Trophoblast cell (in vitro differentiated cells and primary cell): Measurements from ENCODE around the gene AARS2.

Experiments
- DNase-seq, 2 donors: peaks; one replicate each; pipeline ENCODE4 v3.0.0-alpha.2; 2016
- H2AFZ ChIP-seq: 2 replicates; pipeline ENCODE4 v1.6.1; 2013; ENCODE audit warnings: low read length, moderate library complexity, mild to moderate bottlenecking; ENCODE audit not compliant: insufficient read depth, poor library complexity
- H2AK5ac ChIP-seq: 2 replicates; pipeline ENCODE4 v1.6.1; 2013; ENCODE audit warnings: mild to moderate bottlenecking, low read length
- H2BK120ac ChIP-seq: 2 replicates; pipeline ENCODE4 v1.6.1; 2013; ENCODE audit warnings: low read length, mild to moderate bottlenecking, moderate library complexity; ENCODE audit not compliant: insufficient read depth, poor library complexity
- H2BK12ac ChIP-seq: 2 replicates; pipeline ENCODE4 v1.6.1; 2013; ENCODE audit warnings: mild to moderate bottlenecking, low read length, moderate library complexity
- H2BK5ac ChIP-seq: 2 replicates; pipeline ENCODE4 v1.6.1; 2013; ENCODE audit warnings: low read length, low read depth, moderate library complexity, mild to moderate bottlenecking; ENCODE audit not compliant: poor library complexity
- H3K14ac ChIP-seq: 2 replicates; pipeline ENCODE4 v1.6.1; 2013; ENCODE audit warnings: mild to moderate bottlenecking, low read length
- H3K18ac ChIP-seq: 2 replicates; pipeline ENCODE4 v1.6.1; 2013; ENCODE audit warnings: mild to moderate bottlenecking, low read length
- H3K23ac ChIP-seq: 2 replicates; pipeline ENCODE4 v1.6.1; 2013; ENCODE audit warnings: low read length
- H3K27ac ChIP-seq: 2 replicates; pipeline ENCODE4 v1.5.1; 2013; ENCODE audit warnings: low read depth, mild to moderate bottlenecking, inconsistent platforms, low read length, moderate library complexity
- H3K27me3 ChIP-seq: 2 replicates; pipeline ENCODE4 v1.6.1; 2013; ENCODE audit warnings: inconsistent platforms, mild to moderate bottlenecking, low read length, moderate library complexity; ENCODE audit not compliant: insufficient read depth
- H3K36me3 ChIP-seq, 2 experiments: 1 replicate in 1 of 2; 2 replicates in 1 of 2; pipeline ENCODE4 v1.6.1; 2013; ENCODE audit warnings: low read length in 2 of 2, mild to moderate bottlenecking in 2 of 2, moderate library complexity in 1 of 2; ENCODE audit not compliant: insufficient read depth in 2 of 2, control insufficient read depth in 1 of 2
- H3K4ac ChIP-seq: 2 replicates; pipeline ENCODE4 v1.6.1; 2013; ENCODE audit warnings: low read depth, mild to moderate bottlenecking, low read length, moderate library complexity
- H3K4me1 ChIP-seq, 2 experiments: 1 replicate in 1 of 2; 2 replicates in 1 of 2; pipeline ENCODE4 v1.6.1; 2013; ENCODE audit warnings: low read length in 2 of 2, mild to moderate bottlenecking in 2 of 2, moderate library complexity in 1 of 2; ENCODE audit not compliant: insufficient read depth in 2 of 2, control insufficient read depth in 1 of 2
- H3K4me2 ChIP-seq: 2 replicates; pipeline ENCODE4 v1.6.1; 2013; ENCODE audit warnings: inconsistent platforms, mild to moderate bottlenecking, low read length, moderate library complexity
- H3K4me3 ChIP-seq: 2 replicates; pipeline ENCODE4 v1.5.1; 2013; ENCODE audit warnings: mild to moderate bottlenecking, low read depth, low read length, inconsistent platforms
- H3K79me1 ChIP-seq: one replicate; pipeline ENCODE4 v1.6.1; 2013; ENCODE audit warnings: low read length
- H3K79me2 ChIP-seq: 2 replicates; pipeline ENCODE4 v1.6.1; 2013; ENCODE audit warnings: low read length, mild to moderate bottlenecking; ENCODE audit not compliant: control insufficient read depth, insufficient read depth, poor library complexity
- H3K9ac ChIP-seq: 2 replicates; pipeline ENCODE4 v1.6.1; 2013; ENCODE audit warnings: mild to moderate bottlenecking, low read length
- H3K9me3 ChIP-seq: 2 replicates; pipeline ENCODE4 v1.6.1; 2013; ENCODE audit warnings: low read depth, mild to moderate bottlenecking, control low read depth, inconsistent platforms, low read length; ENCODE audit not compliant: insufficient read depth
- H4K12ac ChIP-seq: 2 replicates; pipeline ENCODE4 v1.6.1; 2013; ENCODE audit warnings: low read depth, mild to moderate bottlenecking, low read length, moderate library complexity
- H4K8ac ChIP-seq: 2 replicates; pipeline ENCODE4 v1.6.1; 2013; ENCODE audit warnings: low read depth, mild to moderate bottlenecking, low read length, moderate library complexity
- H4K91ac ChIP-seq: one replicate; pipeline ENCODE4 v1.6.1; 2013; ENCODE audit warnings: low read depth, mild to moderate bottlenecking, low read length, moderate library complexity
- WGBS: extraction: QIAGEN DNeasy Blood & Tissue Kit; methylation state at CpG from one replicate; pipeline ENCODE4 v1.1.7; 2013; ENCODE audit warnings: missing lambda C conversion rate; ENCODE audit not compliant: insufficient read length, insufficient coverage; ENCODE audit errors: extremely low coverage; 5-methylcytosine and 5-hydroxymethylcytosine counted together

The AARS2 gene

DNA sequence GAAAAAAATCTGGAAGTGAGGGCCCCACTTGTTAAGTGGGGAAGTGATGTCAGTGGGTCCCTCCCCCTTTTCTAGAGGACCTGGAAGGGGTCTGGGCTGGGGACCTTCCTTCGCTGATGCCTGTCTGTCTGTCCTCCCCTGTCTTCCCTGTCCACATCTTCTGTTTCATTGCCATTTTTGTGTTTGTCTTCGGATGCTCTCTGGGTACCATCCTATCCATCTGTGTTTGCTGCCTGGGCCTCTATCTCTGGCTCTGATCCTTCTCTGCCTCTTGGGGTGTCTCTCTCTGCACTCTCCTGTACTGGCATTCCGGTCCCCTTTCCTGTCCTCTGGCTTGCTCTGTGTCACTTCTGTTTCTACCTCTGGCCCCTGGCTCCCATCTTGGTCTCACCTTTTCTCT lies 40.6 kb downstream of the AARS2 start:
- Histone ChIP-seq H2AK5ac (no peak overlapping the region), H4K8ac (no peak overlapping the region), H2AFZ (no peak overlapping the region), H4K91ac (no peak overlapping the region), H2BK5ac (no peak overlapping the region), H2BK120ac (no peak overlapping the region), H3K4ac (no peak overlapping the region), H3K9ac (no peak overlapping the region), H3K79me1 (no peaks in the 10 kb centered on the region), H3K9me3 (no peaks in the 10 kb centered on the region), H3K27ac (no peak overlapping the region), H3K4me1 (no peaks in the 10 kb centered on the region), H3K79me2 (no peaks in the 10 kb centered on the region), H3K14ac (no peak overlapping the region), H3K23ac (no peak overlapping the region), H3K4me2 (no peak overlapping the region), H2BK12ac (no peak overlapping the region), H3K18ac (no peak overlapping the region), H3K36me3 (no peaks in the 10 kb centered on the region), H3K4me3 (no peak overlapping the region), H3K27me3 (peaks cover 29% of the 10 kb centered on the region), H4K12ac (no peak overlapping the region)
- DNase-seq, result no peak
- WGBS, result no CpG with 5 or more reads among the region's 3 CpGs

DNA sequence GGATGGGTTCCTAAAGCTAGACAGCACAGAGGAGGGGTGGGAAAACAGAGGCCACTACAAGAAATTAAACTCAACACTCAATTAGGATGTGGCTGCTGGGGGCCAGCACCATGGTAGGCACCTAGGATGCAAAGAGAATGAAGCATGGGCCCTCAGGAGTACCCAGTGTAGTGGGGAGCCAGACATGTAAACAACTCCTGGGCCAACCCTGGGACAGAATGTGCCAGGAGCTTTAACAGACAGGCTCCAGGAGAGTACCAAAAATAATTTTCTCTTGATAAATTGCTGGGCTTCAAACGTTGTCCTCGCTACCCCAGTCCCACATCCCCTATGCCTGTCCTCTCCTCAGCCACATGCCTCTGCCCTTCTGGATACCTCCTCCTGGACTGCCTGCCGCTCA lies 41.2 kb downstream of the AARS2 start:
- H3K4ac ChIP-seq, result no peak overlapping the region
- H2AFZ ChIP-seq, result no peak overlapping the region
- H3K4me1 ChIP-seq, result no peaks in the 10 kb centered on the region
- no peak overlapping the region for H3K4me3 ChIP-seq
- no peak overlapping the region for H2BK120ac ChIP-seq
- no peaks in the 10 kb centered on the region for H3K79me2 ChIP-seq
- H4K91ac ChIP-seq, result no peak overlapping the region
- H3K23ac ChIP-seq, result no peak overlapping the region
- DNase-seq, result no peak
- no peak overlapping the region for H4K12ac ChIP-seq
- no peak overlapping the region for H4K8ac ChIP-seq
- H3K27me3 ChIP-seq, result peaks cover 29% of the 10 kb centered on the region
- H3K18ac ChIP-seq, result no peak overlapping the region
- no CpG with 5 or more reads among the region's 3 CpGs for WGBS
- H3K79me1 ChIP-seq, result no peaks in the 10 kb centered on the region
- H3K27ac ChIP-seq, result no peak overlapping the region
- H3K14ac ChIP-seq, result no peak overlapping the region
- H3K9me3 ChIP-seq, result no peaks in the 10 kb centered on the region
- H3K4me2 ChIP-seq, result no peak overlapping the region
- no peak overlapping the region for H2BK12ac ChIP-seq
- no peaks in the 10 kb centered on the region for H3K36me3 ChIP-seq
- H3K9ac ChIP-seq, result no peak overlapping the region
- H2AK5ac ChIP-seq, result no peak overlapping the region
- no peak overlapping the region for H2BK5ac ChIP-seq

DNA sequence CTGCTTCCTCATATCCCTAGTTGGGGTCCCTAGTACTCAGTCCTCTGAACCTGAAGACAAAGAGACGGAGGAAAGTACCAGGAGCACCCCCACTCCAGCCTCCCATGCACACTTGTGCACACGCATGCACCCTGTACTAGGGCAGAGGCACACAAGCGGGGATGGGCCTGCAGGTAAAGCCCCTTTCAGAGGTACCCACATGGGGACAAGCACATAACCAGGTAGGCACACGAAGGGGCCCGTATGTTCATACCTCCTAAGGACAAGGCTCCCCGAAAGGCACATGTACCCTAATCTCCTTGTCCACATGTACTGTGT lies 41.8 kb downstream of the AARS2 start:
- WGBS, result no CpG with 5 or more reads among the region's 6 CpGs
- Histone ChIP-seq H3K36me3 (no peaks in the 10 kb centered on the region), H3K4me3 (no peak overlapping the region), H3K79me1 (no peaks in the 10 kb centered on the region), H3K27me3 (peaks cover 29% of the 10 kb centered on the region), H3K9ac (no peak overlapping the region), H3K18ac (no peak overlapping the region), H2BK120ac (no peak overlapping the region), H3K14ac (no peak overlapping the region), H3K79me2 (no peaks in the 10 kb centered on the region), H4K12ac (no peak overlapping the region), H3K4me1 (no peaks in the 10 kb centered on the region), H2AFZ (no peak overlapping the region), H2BK5ac (no peak overlapping the region), H2AK5ac (no peak overlapping the region), H4K91ac (no peak overlapping the region), H2BK12ac (no peak overlapping the region), H3K9me3 (no peaks in the 10 kb centered on the region), H3K23ac (no peak overlapping the region), H3K4me2 (no peak overlapping the region), H3K27ac (no peak overlapping the region), H3K4ac (no peak overlapping the region), H4K8ac (no peak overlapping the region)
- no peak for DNase-seq

DNA sequence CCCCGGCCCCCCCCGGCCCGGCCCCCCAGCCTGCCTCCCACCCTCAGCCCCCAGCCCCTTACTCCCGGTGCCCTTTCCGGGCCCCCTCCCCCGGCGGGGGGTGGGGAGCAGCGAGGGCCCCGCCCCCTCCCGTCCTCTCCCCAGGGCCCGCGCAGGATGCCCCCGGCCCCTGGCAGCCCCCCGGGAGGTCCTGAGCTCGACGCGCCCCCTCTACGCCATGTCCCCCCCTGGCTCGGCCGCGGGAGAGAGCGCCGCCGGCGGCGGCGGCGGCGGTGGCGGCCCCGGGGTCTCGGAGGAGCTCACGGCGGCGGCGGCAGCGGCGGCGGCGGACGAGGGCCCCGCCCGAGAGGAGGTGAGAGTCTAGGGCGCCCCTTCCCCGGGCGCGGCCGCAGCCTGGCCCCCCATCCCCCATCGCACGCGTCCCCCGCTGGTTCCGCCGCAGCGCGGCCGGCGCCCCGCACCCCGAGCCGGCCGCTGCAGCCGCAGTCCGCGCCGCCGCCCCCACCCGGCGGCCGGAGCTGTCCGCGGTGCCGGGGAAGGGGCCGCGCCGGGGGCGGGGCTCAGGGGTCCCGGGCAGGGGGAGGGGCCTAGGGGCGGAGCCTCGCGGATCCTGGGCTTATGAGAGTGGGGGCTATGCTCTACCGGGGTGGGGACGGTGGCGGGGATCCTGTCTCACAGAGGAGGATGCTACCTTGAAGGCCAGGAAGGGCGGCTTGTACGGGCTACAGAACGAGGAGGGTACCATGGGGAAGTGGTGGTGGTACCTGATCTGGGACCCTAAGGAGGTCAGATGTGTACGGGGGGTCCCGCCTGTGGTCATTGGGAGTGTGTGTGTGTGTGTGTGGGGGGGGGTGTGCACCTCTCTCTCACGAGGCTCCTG lies 42.4 kb downstream of the AARS2 start:
- H3K4me3 ChIP-seq, result peak overlapping the region; percentile 58
- WGBS, result no CpG with 5 or more reads among the region's 90 CpGs
- H2BK12ac ChIP-seq, result no peak overlapping the region
- no peak overlapping the region for H3K23ac ChIP-seq
- H2AK5ac ChIP-seq, result no peak overlapping the region
- H3K27me3 ChIP-seq, result peaks cover 29% of the 10 kb centered on the region
- H4K8ac ChIP-seq, result no peak overlapping the region
- H3K79me2 ChIP-seq, result no peaks in the 10 kb centered on the region
- H3K27ac ChIP-seq, result no peak overlapping the region
- H3K4me1 ChIP-seq, result no peaks in the 10 kb centered on the region
- H3K9me3 ChIP-seq, result no peaks in the 10 kb centered on the region
- H4K12ac ChIP-seq, result no peak overlapping the region
- H3K36me3 ChIP-seq, result no peaks in the 10 kb centered on the region
- no peak overlapping the region for H3K4ac ChIP-seq
- no peak overlapping the region for H3K14ac ChIP-seq
- no peak overlapping the region for H2BK120ac ChIP-seq
- H2AFZ ChIP-seq, result no peak overlapping the region
- H3K18ac ChIP-seq, result no peak overlapping the region
- H2BK5ac ChIP-seq, result no peak overlapping the region
- DNase-seq, result no peak
- no peak overlapping the region for H4K91ac ChIP-seq
- H3K79me1 ChIP-seq, result no peaks in the 10 kb centered on the region
- H3K9ac ChIP-seq, result no peak overlapping the region
- peak overlapping the region; percentile 76 for H3K4me2 ChIP-seq
